HCT116 (cell line): ENCODE measurements around the gene DLX3. TPM values are rescaled to one million over a fixed set of nuclear protein-coding genes. Genes with fewer than 3 reads are reported as not detected.

ENCODE experiments used
- ATAC-seq: fragments of 200-7000 bp; cut with Tn5 transposase; 2 replicates; pipeline ENCODE4 v1.9.1; 2020; ENCODE audit warnings: mild to moderate bottlenecking, moderate library complexity
- BruUV-seq: library from RNA; stranded (reverse); fragments of 400-500 nt; replicated peaks from 2 replicates; lab custom pipeline; 2021; lab: Mats Ljungman, UMichigan
- CTCF ChIA-PET: fragments of 300-600 bp; sonication (Branson Sonifier 250); formaldehyde crosslinking; loops from one replicate; lab custom pipeline; 2021; ENCODE audit warnings: antibody characterized with exemption; lab: Charles Lee
- POLR2A ChIA-PET: fragments of 300-600, 350-600 bp; sonication (Branson Sonifier 250); formaldehyde crosslinking; loops from one replicate; lab custom pipeline; 2021; ENCODE audit warnings: antibody characterized with exemption; lab: Charles Lee
- RAD21 ChIA-PET, 2 experiments: fragments of 300-600 bp; sonication (Branson Sonifier 250); formaldehyde crosslinking; loops; one replicate each; lab custom pipeline; 2023; ENCODE audit warnings: low total read pairs in 2 of 2; ENCODE audit not compliant: uncharacterized antibody in 2 of 2, unreplicated experiment in 2 of 2, low non-redundant PET in 1 of 2; lab: Charles Lee
- DNase-seq: peaks from one replicate; pipeline ENCODE4 v3.0.0-alpha.2; 2010; ENCODE audit warnings: low read depth, low spot score
- H2AFZ ChIP-seq: fragments of 200-600 bp; shearing (Covaris generic), sonication (generic); 2 replicates; pipeline ENCODE4 v1.6.1; 2017; ENCODE audit warnings: low read depth, mixed run types, mixed read lengths, antibody characterized with exemption, low read length; ENCODE audit not compliant: poor library complexity, severe bottlenecking
- H3K27ac ChIP-seq: 2 replicates; pipeline ENCODE4 v1.5.1; 2012; ENCODE audit warnings: low read depth, low read length
- H3K27me3 ChIP-seq: fragments of 200-600 bp; sonication (generic); 2 replicates; pipeline ENCODE4 v1.6.1; 2016; ENCODE audit warnings: mixed run types, low read length, mixed read lengths; ENCODE audit not compliant: insufficient read depth
- H3K36me3 ChIP-seq, 2 experiments: fragments of 200-500 bp in 1 of 2; fragments of 200-600 bp in 1 of 2; sonication (Bioruptor generic) in 1 of 2; sonication (generic) in 1 of 2; 2 replicates each; pipeline versions ENCODE4 v1.5.1 to v1.6.1; 2014 to 2016; ENCODE audit warnings: low read length in 2 of 2, inconsistent platforms in 1 of 2, mixed read lengths in 1 of 2, mixed run types in 1 of 2; ENCODE audit not compliant: insufficient read depth in 2 of 2, control insufficient read depth in 1 of 2
- H3K4me1 ChIP-seq, 2 experiments: fragments of 200-600 bp in 1 of 2; sonication (generic) in 1 of 2; 2 replicates each; pipeline versions ENCODE4 v1.5.1 to v1.6.1; 2012 to 2017; ENCODE audit warnings: low read length in 2 of 2, inconsistent platforms in 1 of 2, mild to moderate bottlenecking in 1 of 2, mixed read lengths in 1 of 2, mixed run types in 1 of 2, moderate library complexity in 1 of 2; ENCODE audit not compliant: insufficient read depth in 2 of 2, control insufficient read depth in 1 of 2
- H3K4me2 ChIP-seq: fragments of 200-600 bp; sonication (generic); 2 replicates; pipeline ENCODE4 v1.6.1; 2017; ENCODE audit warnings: mixed run types, low read length, mixed read lengths
- H3K4me3 ChIP-seq, 2 experiments: fragments of 200-600 bp in 1 of 2; sonication (generic) in 1 of 2; replicated peaks in 1 of 2; 2 replicates each; pipeline ENCODE4 v1.5.1; 2011 to 2016; ENCODE audit warnings: low read length in 2 of 2, control low read depth in 1 of 2, low read depth in 1 of 2, mild to moderate bottlenecking in 1 of 2, mixed read lengths in 1 of 2, mixed run types in 1 of 2
- H3K79me2 ChIP-seq: fragments of 200-600 bp; sonication (generic); 2 replicates; pipeline ENCODE4 v1.6.1; 2017; ENCODE audit warnings: mild to moderate bottlenecking, mixed run types, low read length, moderate library complexity, mixed read lengths; ENCODE audit not compliant: insufficient read depth
- H3K9ac ChIP-seq: fragments of 200-600 bp; sonication (generic); 2 replicates; pipeline ENCODE4 v1.6.1; 2016; ENCODE audit warnings: low read length, mixed read lengths
- H3K9me2 ChIP-seq: fragments of 200-600 bp; sonication (generic), shearing (Covaris generic); 2 replicates; pipeline ENCODE4 v1.6.1; 2017; ENCODE audit warnings: mixed run types, mild to moderate bottlenecking, moderate library complexity; ENCODE audit not compliant: insufficient read depth
- H3K9me3 ChIP-seq, 2 experiments: fragments of 200-500 bp in 1 of 2; fragments of 200-600 bp in 1 of 2; sonication (Bioruptor generic) in 1 of 2; sonication (generic) in 1 of 2; 2 replicates each; pipeline ENCODE4 v1.6.1; 2014 to 2017; ENCODE audit warnings: low read length in 2 of 2, mixed read lengths in 2 of 2, inconsistent platforms in 1 of 2, low read depth in 1 of 2, mild to moderate bottlenecking in 1 of 2, mixed run types in 1 of 2, moderate library complexity in 1 of 2; ENCODE audit not compliant: control insufficient read depth in 1 of 2, insufficient read depth in 1 of 2
- H4K20me1 ChIP-seq: fragments of 200-600 bp; sonication (generic), shearing (Covaris generic); 2 replicates; pipeline ENCODE4 v1.6.1; 2017; ENCODE audit warnings: mixed run types, mild to moderate bottlenecking, moderate library complexity; ENCODE audit not compliant: insufficient read depth
- CEBPB ChIP-seq: IDR thresholded peaks from 2 replicates; pipeline ENCODE4 v1.6.1; 2012; ENCODE audit warnings: low read depth
- ELF1 ChIP-seq: IDR thresholded peaks from 2 replicates; pipeline ENCODE4 v1.6.1; 2012; ENCODE audit warnings: low read depth, borderline replicate concordance
- POLR2A ChIP-seq: IDR thresholded peaks from 2 replicates; pipeline ENCODE4 v1.7.0; 2011; ENCODE audit warnings: borderline replicate concordance; ENCODE audit not compliant: insufficient read depth, insufficient read length; ENCODE audit errors: extremely low read depth
- RAD21 ChIP-seq: IDR thresholded peaks from 2 replicates; pipeline ENCODE4 v1.6.1; 2012; ENCODE audit warnings: low read depth, mild to moderate bottlenecking
- SIN3A ChIP-seq: IDR thresholded peaks from 2 replicates; pipeline ENCODE4 v1.6.1; 2012; ENCODE audit warnings: low read depth
- SP1 ChIP-seq: IDR thresholded peaks from 2 replicates; pipeline ENCODE4 v1.6.1; 2012; ENCODE audit warnings: low read depth
- SRF ChIP-seq: IDR thresholded peaks from 2 replicates; pipeline ENCODE4 v1.6.1; 2012; ENCODE audit warnings: low read depth
- TCF7L2 ChIP-seq: IDR thresholded peaks from 2 replicates; pipeline ENCODE4 v1.7.0; 2011; ENCODE audit warnings: borderline replicate concordance, inconsistent platforms; ENCODE audit not compliant: insufficient read depth, insufficient read length; ENCODE audit errors: extremely low read depth
- ZNF274 ChIP-seq: fragments of 200-500 bp; sonication (Bioruptor generic); IDR thresholded peaks from 2 replicates; pipeline ENCODE4 v1.6.1; 2014; ENCODE audit warnings: mild to moderate bottlenecking, low read depth, low read length, inconsistent platforms
- intact Hi-C: fragments of 100-400 bp; cut with micrococcal nuclease; formaldehyde crosslinking; loops from 2 replicates; pipeline ENCODE4 v1.10.0; 2022
- total RNA-seq: library from RNA; stranded (reverse); gene quantifications from one replicate; pipeline ENCODE4 v1.2.1, GENCODE V29; 2021; ENCODE audit not compliant: unreplicated experiment

Gene DLX3
- total RNA-seq, 1 experiment from 2014 or later, result not detected

DNA sequence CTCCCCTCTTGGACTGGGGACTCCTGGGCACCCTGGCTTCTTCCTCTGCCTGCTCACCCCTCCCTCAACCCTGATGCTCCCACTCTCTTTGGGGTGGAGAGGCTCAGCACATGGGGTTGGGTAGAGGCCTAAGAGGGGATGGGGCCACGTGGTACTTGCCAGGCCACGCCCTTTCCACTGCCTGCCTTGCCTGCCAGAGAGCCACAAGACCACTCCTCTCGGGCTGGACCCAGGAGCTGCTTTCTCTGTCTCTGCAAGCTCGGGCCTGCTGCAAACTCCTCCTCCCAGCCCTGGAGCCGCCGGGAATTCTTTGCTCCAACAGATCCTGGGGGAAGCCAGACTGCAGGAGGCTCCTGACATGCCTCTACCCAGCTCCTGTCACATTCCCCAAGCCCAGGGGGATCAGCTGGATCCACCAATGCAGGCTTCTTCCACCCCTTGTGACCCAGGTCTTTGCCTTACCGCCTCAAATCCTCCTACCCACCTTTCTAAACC is 14.3 kb downstream of the DLX3 start:
- no peaks in the 10 kb centered on the region for H3K36me3 ChIP-seq
- H3K9ac ChIP-seq, result no peak overlapping the region
- intact Hi-C loops, result no loop called here
- no TSS peak for BruUV-seq
- no peak overlapping the region for H3K27ac ChIP-seq
- no peak overlapping the region for H3K4me2 ChIP-seq
- ATAC-seq (no peak), DNase-seq (no peak)
- CTCF ChIA-PET, result interaction anchor here (0.9 to 2.7 kb wide), 2 partner anchors 17 to 29 kb away, joined by 3 to 13 read pairs; no protein-coding TSS in a partner anchor
- POLR2A ChIA-PET, result no interaction called here
- H4K20me1 ChIP-seq, result no peaks in the 10 kb centered on the region
- TF ChIP-seq SIN3A (no peak), ELF1 (no peak), ZNF274 (no peak), SP1 (no peak), CEBPB (no peak)
- TF ChIP-seq, all 23 proteins: peak for 0
- Histone ChIP-seq H3K4me1 (peaks cover 6 to 14% of the 10 kb centered on the region in 2 experiments; a peak in 3 of 4 replicates), H3K27me3 (no peaks in the 10 kb centered on the region), H2AFZ (no peak overlapping the region), H3K79me2 (no peaks in the 10 kb centered on the region), H3K4me3 (no peak overlapping the region), H3K9me3 (no peaks in the 10 kb centered on the region), H3K9me2 (no peaks in the 10 kb centered on the region)
- RAD21 ChIA-PET, result no interaction called here

DNA sequence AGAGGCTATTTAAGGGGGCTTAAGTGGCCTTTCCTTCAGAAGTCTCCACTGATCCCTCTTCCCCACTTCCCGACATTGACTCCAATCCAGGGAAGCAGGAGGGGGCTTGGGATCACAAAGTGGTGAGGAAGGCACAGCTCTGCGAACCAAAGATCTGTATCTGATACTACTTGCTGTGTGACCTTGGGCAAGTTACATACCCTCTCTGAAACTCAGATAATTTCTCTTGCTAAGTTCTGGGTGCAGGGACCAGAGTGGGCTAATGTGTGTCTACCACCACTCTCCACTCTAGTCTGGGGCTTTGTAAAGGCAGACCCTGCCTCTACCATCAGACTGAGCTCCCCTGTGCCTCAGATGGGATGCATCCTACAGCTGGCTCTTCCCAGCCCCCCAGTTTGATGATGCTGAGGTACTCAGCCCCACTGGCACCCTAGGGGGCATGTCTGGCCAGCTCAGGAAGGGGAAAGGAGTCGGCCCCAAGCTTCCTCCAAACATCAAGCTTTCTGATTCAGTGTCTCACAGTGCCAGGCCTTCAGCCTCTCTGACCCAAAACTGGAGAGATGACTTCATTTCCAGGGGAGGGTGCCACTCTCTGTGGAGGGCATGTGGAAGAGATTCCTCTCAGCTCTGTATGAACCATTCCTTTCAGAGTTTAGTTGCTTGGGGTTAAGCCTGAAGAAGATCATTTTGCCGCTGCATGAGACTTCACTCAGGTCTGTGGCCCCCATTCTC is 15.1 kb downstream of the DLX3 start:
- no peaks in the 10 kb centered on the region for H4K20me1 ChIP-seq
- RAD21 ChIA-PET, result no interaction called here
- no peak for TF ChIP-seq SRF
- TF ChIP-seq CEBPB, result no peak
- TF ChIP-seq POLR2A, result no peak
- no peak for TF ChIP-seq RAD21
- no peak for TF ChIP-seq TCF7L2
- TF ChIP-seq, all 23 proteins: peak for 0
- peaks cover 6 to 18% of the 10 kb centered on the region in 2 experiments; a peak in 3 of 4 replicates for H3K4me1 ChIP-seq
- no peaks in the 10 kb centered on the region for H3K27me3 ChIP-seq
- H3K9ac ChIP-seq, result no peak overlapping the region
- no peak for ATAC-seq
- no peak overlapping the region for H2AFZ ChIP-seq
- H3K9me3 ChIP-seq, result no peaks in the 10 kb centered on the region
- H3K4me2 ChIP-seq, result no peak overlapping the region
- no peak overlapping the region for H3K4me3 ChIP-seq
- H3K9me2 ChIP-seq, result no peaks in the 10 kb centered on the region
- BruUV-seq, result no TSS peak
- H3K79me2 ChIP-seq, result no peaks in the 10 kb centered on the region
- intact Hi-C loops, result no loop called here
- DNase-seq, result no peak
- POLR2A ChIA-PET, result no interaction called here
- no peaks in the 10 kb centered on the region for H3K36me3 ChIP-seq
- CTCF ChIA-PET, result interaction anchor here (0.9 to 2.7 kb wide), 2 partner anchors 17 to 28 kb away, joined by 3 to 13 read pairs; no protein-coding TSS in a partner anchor
- no peak overlapping the region for H3K27ac ChIP-seq
